Measurements from ENCODE around the gene SLC6A8.

SLC6A8 gene

GRCh38 chrX:153665726-153666306 lies 21.9 kb upstream of the SLC6A8 start:
- H3K9ac ChIP-seq: no peak overlapping the region
- no peaks in the 10 kb centered on the region for H3K36me3 ChIP-seq (ENCODE audit: insufficient read depth)
- no peak overlapping the region for H3K27ac ChIP-seq
- no peak overlapping the region for H3K4me3 ChIP-seq (IDR thresholded peaks at IDR 0.05; ENCODE audit: insufficient read depth, low read depth, low read length)
- no peak for TF ChIP-seq CTCF (conservative IDR thresholded peaks at IDR 0.05; ENCODE audit: low read depth, low read length)
- no peaks in the 10 kb centered on the region for H4K20me1 ChIP-seq (ENCODE audit: insufficient read depth)
- no peaks in the 10 kb centered on the region for H3K79me2 ChIP-seq (ENCODE audit: insufficient read depth, low read depth)
- no peak overlapping the region for H2AFZ ChIP-seq (ENCODE audit: low read depth)
- no peaks in the 10 kb centered on the region for H3K4me1 ChIP-seq (ENCODE audit: low read depth, poor library complexity, severe bottlenecking)
- no peak overlapping the region for H3K4me2 ChIP-seq
- H3K27me3 ChIP-seq (ENCODE audit: insufficient read depth, low read depth): peaks cover 8% of the 10 kb centered on the region; the same call in 1 of the 2 replicates

GRCh38 chrX:153667281-153667955 lies 20.3 kb upstream of the SLC6A8 start:
- no peak overlapping the region for H3K27ac ChIP-seq
- no peak for TF ChIP-seq CTCF (conservative IDR thresholded peaks at IDR 0.05; ENCODE audit: low read depth, low read length)
- H3K27me3 ChIP-seq (ENCODE audit: insufficient read depth, low read depth): 0 out of 2 replicates have a peak, but pooled peaks cover 3% of the 10 kb centered on the region
- H4K20me1 ChIP-seq (ENCODE audit: insufficient read depth): no peaks in the 10 kb centered on the region
- H3K36me3 ChIP-seq (ENCODE audit: insufficient read depth): no peaks in the 10 kb centered on the region
- H3K79me2 ChIP-seq (ENCODE audit: insufficient read depth, low read depth): no peaks in the 10 kb centered on the region
- H3K4me1 ChIP-seq (ENCODE audit: low read depth, poor library complexity, severe bottlenecking): no peaks in the 10 kb centered on the region
- no peak overlapping the region for H3K9ac ChIP-seq
- H3K4me3 ChIP-seq (IDR thresholded peaks at IDR 0.05; ENCODE audit: insufficient read depth, low read depth, low read length): no peak overlapping the region
- no peak overlapping the region for H3K4me2 ChIP-seq
- H2AFZ ChIP-seq (ENCODE audit: low read depth): no peak overlapping the region

GRCh38 chrX:153667956-153668396 lies 19.8 kb upstream of the SLC6A8 start:
- no peak overlapping the region for H3K9ac ChIP-seq
- H3K27me3 ChIP-seq (ENCODE audit: insufficient read depth, low read depth): 0 out of 2 replicates have a peak, but pooled peaks cover under 1% of the 10 kb centered on the region
- H3K27ac ChIP-seq: no peak overlapping the region
- H3K79me2 ChIP-seq (ENCODE audit: insufficient read depth, low read depth): no peaks in the 10 kb centered on the region
- peak; percentile 79 for TF ChIP-seq CTCF (conservative IDR thresholded peaks at IDR 0.05; ENCODE audit: low read depth, low read length)
- H3K4me3 ChIP-seq (IDR thresholded peaks at IDR 0.05; ENCODE audit: insufficient read depth, low read depth, low read length): no peak overlapping the region
- H3K4me1 ChIP-seq (ENCODE audit: low read depth, poor library complexity, severe bottlenecking): no peaks in the 10 kb centered on the region
- H3K4me2 ChIP-seq: no peak overlapping the region
- H2AFZ ChIP-seq (ENCODE audit: low read depth): peak overlapping the region; percentile 30; the same call in 1 of the 2 replicates
- H3K36me3 ChIP-seq (ENCODE audit: insufficient read depth): no peaks in the 10 kb centered on the region
- no peaks in the 10 kb centered on the region for H4K20me1 ChIP-seq (ENCODE audit: insufficient read depth)

GRCh38 chrX:153668423-153669173 lies 19.1 kb upstream of the SLC6A8 start:
- H3K36me3 ChIP-seq (ENCODE audit: insufficient read depth): no peaks in the 10 kb centered on the region
- no peak overlapping the region for H3K9ac ChIP-seq
- no peaks in the 10 kb centered on the region for H3K4me1 ChIP-seq (ENCODE audit: low read depth, poor library complexity, severe bottlenecking)
- no peak overlapping the region for H3K27ac ChIP-seq
- no peaks in the 10 kb centered on the region for H4K20me1 ChIP-seq (ENCODE audit: insufficient read depth)
- TF ChIP-seq CTCF (conservative IDR thresholded peaks at IDR 0.05; ENCODE audit: low read depth, low read length): no peak
- H3K4me3 ChIP-seq (IDR thresholded peaks at IDR 0.05; ENCODE audit: insufficient read depth, low read depth, low read length): no peak overlapping the region
- no peaks in the 10 kb centered on the region for H3K27me3 ChIP-seq (ENCODE audit: insufficient read depth, low read depth)
- H3K79me2 ChIP-seq (ENCODE audit: insufficient read depth, low read depth): no peaks in the 10 kb centered on the region
- peak overlapping the region; percentile 30; the same call in 1 of the 2 replicates for H2AFZ ChIP-seq (ENCODE audit: low read depth)
- no peak overlapping the region for H3K4me2 ChIP-seq

Data from KMS-11 (cell line).